ENCODE data around the gene HS2ST1.
"Not testable (repeated sequence)": the region's sequence is repeated elsewhere in the genome, so short reads cannot be mapped to it uniquely, and the experiment has no call there.

HS2ST1 gene

GRCh38 chr1:86914601-86914997, at the start of gene HS2ST1:
Gene HS2ST1, plus strand, starts transcription at chr1:86914635.
- DNase-seq: no peak

DNA sequence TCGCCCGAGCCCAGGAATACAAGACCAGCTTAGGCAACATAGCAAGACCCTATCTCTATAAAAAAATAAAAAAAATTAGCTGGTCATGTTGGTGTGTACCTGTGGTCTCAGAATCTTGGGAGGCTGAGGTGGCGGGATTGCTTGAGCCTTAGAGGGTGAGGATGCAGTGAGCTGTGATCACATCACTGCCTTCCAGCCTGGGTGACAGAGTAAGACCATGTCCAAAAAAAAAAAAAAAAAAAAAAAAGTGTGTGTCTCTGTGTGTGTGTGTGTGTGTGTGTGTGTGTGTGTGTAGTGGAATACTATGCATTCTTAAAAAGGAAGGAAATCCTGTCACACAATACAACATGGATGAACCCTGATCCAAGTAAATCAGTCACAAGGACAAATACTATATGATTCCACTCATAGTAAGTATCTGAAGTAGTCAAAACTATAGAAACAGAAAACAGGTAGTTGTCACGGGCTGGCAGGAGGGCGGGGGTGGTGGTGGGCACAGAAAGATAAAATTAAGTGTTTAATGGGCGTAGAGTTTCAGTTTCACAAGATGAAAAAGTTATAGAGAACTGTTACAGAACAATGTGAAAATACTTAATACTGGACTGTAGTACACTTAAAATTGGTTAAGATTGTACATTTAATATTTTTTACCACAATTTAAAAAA, 48.3 kb upstream of the HS2ST1 start:
- no peak for DNase-seq

DNA sequence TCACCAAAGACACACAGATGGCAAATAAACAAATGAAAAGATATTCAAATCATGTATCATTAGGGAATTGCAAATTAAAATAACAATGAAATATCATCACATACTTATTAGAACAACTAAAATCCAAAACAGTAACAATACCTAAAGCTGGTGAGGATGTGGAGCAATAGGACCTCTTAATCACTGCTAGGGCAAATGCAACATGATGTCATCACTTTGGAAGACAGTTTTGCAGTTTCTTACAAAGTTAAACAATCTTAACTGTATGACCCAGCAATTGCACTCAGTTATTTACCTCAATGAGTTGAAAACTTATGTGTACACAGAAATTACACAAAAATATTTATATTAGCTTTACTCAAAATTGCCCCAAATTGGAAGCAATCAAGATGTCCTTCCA, 47.8 kb upstream of the HS2ST1 start:
- DNase-seq: peak; percentile 63

DNA sequence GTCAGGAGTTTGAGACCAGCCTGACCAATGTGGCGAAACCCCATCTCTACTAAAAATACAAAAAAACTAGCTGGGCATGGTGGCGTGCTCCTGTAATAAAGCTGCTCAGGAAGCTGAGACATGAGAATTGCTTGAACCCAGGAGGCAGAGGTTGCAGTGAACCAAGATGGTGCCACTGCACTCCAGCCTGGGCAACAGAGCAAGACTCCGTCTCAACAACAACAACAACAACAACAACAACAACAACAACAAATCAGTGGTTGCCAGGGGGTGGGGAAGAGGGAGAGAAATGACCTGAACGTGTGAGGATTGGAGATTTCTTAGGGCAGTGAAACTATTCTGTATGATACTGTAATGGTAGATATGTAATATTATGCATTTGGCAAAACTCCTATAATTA, 47.2 kb upstream of the HS2ST1 start:
- not testable (repeated sequence) for DNase-seq

GRCh38 chr1:86868477-86868876, 46.0 kb upstream of the HS2ST1 start:
- DNase-seq: peak; percentile 14

- DNase-seq: no peak
Measured at GRCh38 chr1:86871001-86871400, 43.4 kb upstream of the HS2ST1 start.

DNA sequence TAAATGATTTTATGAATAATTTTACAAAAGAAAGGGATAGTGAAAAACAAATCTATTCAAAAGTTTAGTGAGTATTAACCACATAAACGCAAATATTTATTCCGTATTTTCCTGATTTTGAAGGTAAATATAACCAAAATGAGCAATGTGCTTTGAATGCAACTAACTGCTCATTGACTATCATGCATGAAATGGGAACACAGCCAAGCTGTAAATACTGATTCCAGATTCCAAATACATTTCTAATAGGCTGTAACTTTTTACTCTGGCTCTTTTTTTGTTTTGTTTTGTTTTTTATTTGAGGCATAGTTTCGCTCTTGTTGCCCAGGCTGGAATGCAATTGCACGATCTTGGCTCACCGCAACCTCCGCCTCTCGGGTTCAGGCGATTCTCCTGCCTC, 42.3 kb upstream of the HS2ST1 start:
- no peak for DNase-seq

DNA sequence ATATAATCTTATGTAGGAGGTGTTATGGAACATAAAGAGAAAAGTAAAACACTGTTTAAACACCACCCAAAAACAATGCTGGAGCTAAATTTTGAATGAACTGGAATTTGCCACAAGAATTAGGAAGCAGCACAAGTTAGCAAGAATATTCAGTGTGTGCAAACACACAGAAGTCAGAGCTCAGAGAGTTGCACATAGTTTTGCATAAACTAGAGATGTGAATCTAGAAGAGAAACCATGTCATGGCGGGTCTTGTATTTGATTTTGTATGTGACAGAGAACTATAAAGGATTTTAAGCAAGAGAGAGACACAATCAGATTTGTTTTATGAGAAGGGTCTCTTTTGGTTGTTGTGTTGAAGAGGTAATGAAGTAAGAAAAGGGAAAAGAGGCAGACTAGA, 38.7 kb upstream of the HS2ST1 start:
- DNase-seq: no peak

- no peak for DNase-seq
Measured at GRCh38 chr1:86887479-86888162, 26.8 kb upstream of the HS2ST1 start.

- DNase-seq: no peak
Measured at GRCh38 chr1:86888327-86888726, 26.1 kb upstream of the HS2ST1 start.

- not testable (repeated sequence) for DNase-seq
Measured at GRCh38 chr1:86899401-86899800, 15.0 kb upstream of the HS2ST1 start.

GRCh38 chr1:86905875-86906274, 8.6 kb upstream of the HS2ST1 start:
- no peak for DNase-seq

DNA sequence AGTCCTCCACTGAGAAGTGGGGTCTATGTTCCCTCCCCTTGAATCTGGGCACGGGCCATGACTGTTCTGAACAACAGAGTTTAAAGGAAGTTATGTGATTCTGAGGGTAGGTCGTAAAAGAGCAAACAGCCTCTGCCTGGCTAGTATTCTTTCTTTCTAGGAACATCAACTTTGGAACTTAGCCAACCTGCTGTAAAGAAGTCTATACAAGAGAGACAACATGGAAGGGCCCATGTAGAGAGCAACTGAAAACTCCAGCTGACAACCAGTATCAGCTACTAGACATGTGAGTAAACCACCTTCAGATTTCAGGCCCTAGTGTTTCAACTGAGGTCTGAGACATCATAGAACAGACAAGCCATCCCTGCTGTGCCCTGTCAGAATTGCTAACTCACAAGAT, 8.0 kb upstream of the HS2ST1 start:
- no peak for DNase-seq

DNA sequence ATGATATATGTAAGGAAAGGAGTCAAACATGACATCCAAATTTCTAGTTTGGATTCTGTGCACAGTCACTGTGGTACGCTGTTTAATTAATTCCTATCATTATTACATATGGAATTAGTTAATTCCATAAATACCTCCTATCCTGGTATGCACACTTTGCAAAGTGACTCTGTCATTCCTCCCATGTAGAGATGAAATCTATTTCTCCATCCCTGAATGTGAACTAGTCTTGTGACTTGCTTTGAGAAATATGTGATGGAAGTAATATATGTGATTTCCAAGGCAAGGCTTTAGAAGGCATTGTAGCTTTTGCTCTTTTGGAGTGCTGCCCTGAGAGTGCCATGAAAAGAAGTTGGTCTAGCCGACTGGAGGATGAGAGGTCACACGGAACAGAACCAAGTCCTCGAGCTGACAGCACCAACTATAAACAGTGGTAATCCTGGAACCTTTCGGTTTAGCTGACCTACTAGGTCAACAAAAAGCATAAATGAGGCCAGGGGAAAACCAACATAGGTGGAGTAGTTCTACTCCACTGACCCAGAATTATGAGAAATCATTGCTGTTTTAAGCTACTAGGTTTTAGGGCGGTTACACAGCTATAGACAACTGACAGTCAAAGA, 2.0 kb upstream of the HS2ST1 start:
- DNase-seq: no peak

DNA sequence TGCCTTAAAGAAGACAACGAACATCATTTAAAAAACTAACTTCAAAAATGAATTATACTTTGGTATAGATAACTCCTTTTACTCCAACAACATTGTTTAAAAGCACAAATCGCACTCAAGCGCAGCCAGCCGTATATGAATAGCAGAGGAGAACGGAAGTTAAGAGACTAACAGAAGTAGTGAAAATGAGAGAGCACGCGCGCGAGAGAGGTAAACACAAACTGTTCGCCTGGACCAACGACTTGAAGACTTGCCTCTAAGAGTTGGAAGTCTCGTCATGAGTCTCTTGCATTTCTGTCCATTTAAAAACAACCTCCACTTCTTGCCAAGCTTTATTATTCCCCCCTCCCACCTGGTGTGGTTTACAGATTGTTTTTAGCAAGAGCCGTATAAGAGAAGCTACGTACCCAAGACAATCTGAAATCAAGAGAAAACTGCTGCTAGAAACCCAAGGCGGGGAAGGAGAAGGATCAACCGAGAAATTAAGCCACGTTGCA, 988 bp upstream of the HS2ST1 start:
- DNase-seq: no peak

DNA sequence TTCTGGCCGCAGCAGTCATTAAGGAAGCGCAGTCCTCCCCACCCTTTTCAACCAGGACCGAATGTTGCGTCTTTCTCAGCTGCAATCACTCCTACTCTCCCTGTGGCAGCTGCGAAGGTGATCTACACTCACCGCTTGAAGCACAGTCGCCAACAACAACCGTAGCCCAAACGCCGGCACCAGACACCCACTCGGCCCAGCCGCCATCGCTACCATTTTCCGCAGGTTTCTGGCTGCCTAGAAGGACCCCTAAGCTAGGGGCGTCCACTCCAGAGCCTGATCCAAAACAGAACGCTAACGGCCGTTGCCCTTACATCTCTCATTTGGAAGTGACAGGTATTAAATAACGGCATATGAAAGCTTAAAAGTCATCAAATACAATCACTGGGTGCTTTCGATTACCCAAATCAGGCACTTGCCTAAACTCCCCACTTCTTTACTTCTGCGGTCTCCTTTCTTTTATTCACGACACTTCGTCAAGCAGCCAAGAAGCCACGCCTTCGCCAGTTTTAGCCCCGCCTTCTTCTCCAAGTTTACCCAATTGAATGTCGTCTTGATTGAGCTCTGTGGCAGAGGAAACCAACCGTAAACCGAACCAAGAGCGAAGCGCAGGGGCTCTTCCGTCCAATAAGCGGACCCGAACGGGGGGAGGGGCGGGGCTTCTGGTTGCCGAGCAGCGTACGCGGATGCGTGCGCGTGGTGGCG, 387 bp upstream of the HS2ST1 start, which contains the start of gene SELENOF:
SELENOF (minus strand) TSS at position 231 of the 705 bp plus-strand sequence; CDS start at position 216, 15 bp downstream.
- peak; percentile 99 for DNase-seq

DNA sequence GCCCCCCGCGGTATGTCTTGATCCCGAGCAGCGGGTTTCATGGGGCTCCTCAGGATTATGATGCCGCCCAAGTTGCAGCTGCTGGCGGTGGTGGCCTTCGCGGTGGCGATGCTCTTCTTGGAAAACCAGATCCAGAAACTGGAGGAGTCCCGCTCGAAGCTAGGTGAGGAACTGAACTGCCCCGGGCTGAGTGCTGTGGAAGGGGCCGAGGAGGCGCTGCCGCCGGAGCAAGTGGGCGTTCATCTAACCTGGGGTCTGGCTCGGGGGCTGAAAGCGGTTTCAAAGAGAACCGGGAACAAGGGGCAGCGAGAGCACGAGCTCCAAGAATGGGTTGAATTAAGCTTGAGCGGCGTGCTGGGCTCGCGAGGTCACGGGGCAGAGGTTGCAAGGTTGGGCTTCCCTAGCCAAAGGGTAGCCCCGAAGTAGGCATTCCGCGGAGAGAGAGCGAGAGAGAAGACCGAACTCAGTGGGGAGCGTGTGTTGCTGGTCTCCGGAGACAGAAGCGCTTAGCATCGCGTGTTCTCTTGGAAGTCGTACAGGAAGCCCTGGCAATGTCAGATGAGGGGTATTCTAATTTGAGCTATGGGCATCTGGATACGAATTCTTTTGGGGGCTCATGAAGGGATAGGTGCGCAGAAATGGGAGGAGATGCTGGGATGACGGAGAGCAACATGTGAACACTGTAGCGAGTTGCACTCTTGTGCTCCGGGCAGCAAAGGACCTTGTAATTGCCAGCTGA, 732 bp downstream of the HS2ST1 start:
- peak; percentile 36 for DNase-seq

DNA sequence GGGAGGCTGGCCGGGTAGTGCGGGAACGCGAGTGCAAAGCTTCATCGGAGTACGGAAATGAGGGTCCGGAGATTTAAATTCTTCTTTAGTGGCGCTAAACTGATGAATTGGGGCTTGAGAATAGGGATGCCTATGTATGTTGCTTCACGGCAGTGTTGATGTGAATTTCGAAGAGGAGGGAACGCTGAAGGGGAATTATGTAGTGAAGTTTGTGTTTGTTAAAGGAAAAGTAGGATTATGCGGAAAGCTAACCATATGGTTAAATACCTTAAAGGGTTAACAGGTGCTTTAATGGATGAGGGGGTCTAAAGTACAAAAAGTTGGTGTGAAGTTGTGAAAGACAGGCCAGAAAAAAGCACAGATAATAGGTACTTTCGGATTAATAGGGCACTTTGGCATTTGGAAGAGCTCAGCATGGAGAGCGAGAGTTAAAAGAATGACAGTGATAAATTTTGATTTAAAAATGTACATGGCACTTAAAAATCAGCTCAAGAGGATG, 1.4 kb downstream of the HS2ST1 start:
- DNase-seq: no peak

GRCh38 chr1:86916752-86917151, 2.3 kb downstream of the HS2ST1 start:
- no peak for DNase-seq

GRCh38 chr1:86922445-86922844, 8.0 kb downstream of the HS2ST1 start:
- no peak for DNase-seq

- DNase-seq: no peak
Measured at GRCh38 chr1:86924324-86924960, 10.0 kb downstream of the HS2ST1 start.

DNA sequence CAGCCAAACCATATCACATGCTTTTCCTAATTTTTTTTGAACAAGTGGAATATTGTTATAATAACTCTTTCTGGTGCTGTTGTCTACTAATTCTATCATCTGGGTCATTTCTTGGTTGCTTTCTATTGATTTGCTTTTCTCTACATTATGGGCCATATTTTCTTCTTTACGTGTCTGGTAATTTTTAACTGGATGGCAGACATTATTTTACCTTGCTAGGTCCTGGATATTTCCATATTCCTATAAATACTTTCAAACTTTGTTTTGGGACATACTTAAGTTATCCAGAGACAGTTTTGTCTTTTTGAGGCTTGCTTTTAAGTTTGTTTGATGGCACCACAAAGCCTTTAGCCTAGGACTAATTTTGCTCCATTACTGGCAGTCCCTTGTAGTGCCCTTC, 11.3 kb downstream of the HS2ST1 start:
- no peak for DNase-seq
